Muscle of arm (tissue), 12 donors: ENCODE results near the gene CGNL1. TPM values are rescaled to one million over a fixed set of nuclear protein-coding genes. Genes with fewer than 3 reads are reported as not detected.

Experiments used
- DNase-seq: peaks from one replicate; pipeline ENCODE4 v3.0.0-alpha.2; 2013
- polyA plus RNA-seq, 12 donors: library from polyadenylated mRNA; unstranded; fragments of 120-200 nt; gene quantifications; one replicate each; pipeline ENCODE4 v1.2.1, GENCODE V29; 2013; ENCODE audit not compliant: insufficient read length in 12 of 12

The CGNL1 gene
- polyA plus RNA-seq, 12 donors = 7.2 to 20.3 (median 8.8) TPM; not detected in 1

DNA sequence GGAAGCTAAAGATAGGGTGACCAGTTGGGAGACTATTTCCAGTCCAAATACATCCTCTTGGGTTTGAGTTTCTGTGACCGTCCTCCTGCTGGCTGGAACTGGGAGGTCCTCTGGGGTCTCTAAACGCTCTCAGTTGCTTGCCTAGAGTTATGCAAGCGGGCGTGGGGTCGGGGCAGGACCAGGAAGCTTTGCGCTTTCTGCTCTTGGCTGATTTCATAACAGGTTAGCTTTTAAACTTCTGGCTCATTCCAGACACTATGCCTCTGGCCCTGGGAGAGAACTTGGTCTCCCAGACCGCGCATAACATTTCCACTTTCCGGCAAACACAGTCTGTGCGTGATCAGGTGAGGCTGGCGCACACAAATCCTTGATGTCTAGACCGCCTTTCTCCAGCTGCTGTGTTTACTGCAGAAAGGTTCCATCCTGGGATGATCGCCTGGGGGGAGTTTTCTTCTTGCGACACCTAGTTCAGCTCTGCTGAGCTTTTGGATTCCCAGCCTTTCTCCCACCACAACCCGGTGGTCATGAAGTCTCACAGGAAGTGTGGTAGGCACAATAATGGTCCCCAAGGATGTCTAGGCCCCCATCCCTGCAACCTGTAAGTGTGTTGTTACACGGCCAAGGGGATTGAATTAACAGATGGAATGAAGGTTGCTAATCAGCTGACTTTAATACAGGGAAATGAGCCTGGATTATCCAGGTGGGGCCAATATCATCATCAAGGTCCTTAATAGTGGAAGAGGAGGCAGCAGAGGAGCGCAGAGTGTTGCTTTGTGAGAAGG, 23.6 kb upstream of the CGNL1 start:
- DNase-seq = no peak

GRCh38 chr15:57353317-57353804, 22.9 kb upstream of the CGNL1 start:
- DNase-seq = no peak

GRCh38 chr15:57354436-57355123, 21.7 kb upstream of the CGNL1 start:
- no peak for DNase-seq

- DNase-seq = no peak
These were observed 21.0 kb upstream of the CGNL1 start for GRCh38 chr15:57355259-57355658.

GRCh38 chr15:57356178-57356577, 20.1 kb upstream of the CGNL1 start:
- no peak for DNase-seq

GRCh38 chr15:57356636-57357035, 19.7 kb upstream of the CGNL1 start:
- no peak for DNase-seq

DNA sequence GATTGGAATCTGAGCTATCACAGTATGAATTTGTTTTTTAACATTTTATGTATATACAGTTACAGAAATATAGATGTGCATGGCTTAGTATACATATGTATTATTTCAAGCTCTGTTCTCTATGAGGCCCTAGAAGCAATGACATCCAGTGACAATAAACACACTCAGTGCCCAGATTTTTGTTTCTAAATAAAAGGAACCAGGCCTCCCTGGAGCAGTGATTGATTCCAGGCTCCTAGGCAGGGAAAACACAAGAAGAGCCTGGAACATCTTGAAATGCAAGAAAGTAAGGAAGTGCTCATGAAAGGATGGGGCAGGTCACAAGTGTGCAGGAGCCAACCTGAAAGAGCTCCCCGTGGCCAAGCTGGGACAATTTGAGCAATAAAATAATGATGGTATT, 18.5 kb upstream of the CGNL1 start:
- no peak for DNase-seq

DNA sequence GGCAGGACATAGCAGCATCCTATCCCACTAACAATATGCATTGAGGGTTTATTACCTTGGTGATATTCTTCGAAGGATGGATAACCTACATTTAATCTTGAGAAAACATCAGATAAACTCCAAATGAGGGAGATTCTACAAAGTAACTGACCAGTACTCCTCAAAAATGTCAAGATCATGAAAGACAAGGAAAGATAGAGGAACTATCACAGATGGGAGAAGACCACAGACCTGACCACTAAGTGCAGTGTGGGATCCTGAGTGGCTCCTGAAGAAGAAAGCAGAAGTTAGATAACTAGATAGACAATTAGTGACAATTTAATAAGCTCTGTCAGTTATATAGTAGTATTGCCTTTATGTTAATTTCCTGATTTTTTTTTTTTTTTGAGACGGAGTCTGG, 17.7 kb upstream of the CGNL1 start:
- no peak for DNase-seq

- no peak for DNase-seq
These were observed 12.6 kb upstream of the CGNL1 start for GRCh38 chr15:57363661-57364060.

DNA sequence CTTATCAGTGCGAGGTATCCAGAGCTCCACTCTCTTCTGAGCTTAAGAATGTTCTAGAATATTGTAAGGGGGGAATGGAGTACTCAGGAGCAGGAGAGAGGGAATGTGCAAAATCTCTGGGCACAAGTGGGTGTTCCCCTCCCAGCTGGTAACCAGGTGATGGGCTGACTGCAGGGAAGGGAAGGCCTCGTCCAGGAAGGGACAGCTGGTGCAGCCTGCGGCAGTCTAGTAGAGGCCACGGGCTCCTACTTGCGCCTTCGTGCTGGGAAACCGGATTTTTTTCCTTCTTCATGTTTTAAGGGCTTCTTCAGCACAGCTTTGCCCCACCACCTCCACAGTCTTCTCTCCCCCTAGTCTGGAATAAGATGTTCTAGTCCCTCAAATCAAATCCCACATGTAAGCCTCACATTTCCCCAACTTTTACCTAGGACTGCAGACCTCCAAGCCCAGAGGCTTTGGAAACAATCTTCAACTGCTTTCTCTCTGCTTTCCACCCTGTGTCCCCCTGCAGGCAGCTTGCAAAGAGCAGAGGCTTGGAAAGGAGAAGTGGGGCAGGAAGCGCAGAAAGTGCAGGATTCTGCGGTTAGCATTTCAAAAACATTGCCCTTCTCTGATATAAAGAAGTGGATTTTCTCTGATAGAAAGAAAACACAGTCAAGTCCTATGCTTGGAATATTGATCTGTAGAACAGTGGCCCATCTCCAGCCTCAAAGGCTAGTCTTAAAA, 11.9 kb upstream of the CGNL1 start:
- no peak for DNase-seq

DNA sequence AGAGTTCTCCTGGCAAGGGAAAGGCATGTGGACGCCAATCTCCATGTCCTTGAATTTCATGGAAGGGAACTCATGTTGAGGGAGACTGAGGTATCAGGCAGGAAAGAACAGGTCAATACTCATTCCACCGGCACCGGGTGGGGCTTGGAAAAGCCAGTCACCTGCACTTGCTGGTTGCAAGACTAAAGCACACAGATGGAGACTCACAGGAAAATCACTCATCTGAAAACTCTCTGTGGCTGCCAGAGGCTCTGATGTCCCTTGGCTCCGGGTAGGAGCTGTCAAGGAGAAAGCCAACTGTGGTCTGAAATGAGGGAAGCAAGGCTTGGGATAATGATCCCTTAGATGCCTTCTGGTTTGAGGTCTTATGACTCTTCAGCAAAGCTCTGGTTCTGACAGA, 8.7 kb upstream of the CGNL1 start:
- DNase-seq = no peak

DNA sequence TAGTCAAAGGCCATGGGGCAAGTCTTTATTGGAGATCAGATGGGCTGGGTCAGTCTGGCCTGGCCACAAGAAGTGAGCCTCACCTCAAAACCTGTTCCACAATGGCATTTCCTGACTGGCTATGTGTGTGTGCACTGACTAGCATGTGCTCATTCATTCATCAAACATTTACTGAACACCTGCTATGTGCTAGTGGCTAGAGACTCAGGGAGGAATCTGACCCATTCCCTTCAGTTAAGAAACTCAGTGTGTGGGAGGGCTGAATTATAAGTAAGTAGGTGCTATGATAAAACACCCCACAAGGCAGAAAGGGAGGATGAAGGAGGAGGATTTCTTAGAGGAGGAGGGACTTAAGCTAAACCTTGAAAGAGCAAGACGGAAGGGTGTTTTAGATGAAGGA, 5.4 kb upstream of the CGNL1 start:
- no peak for DNase-seq

- DNase-seq = no peak
These were observed 2.9 kb upstream of the CGNL1 start for GRCh38 chr15:57373251-57373881.

GRCh38 chr15:57373882-57374276, 2.4 kb upstream of the CGNL1 start:
- no peak for DNase-seq

DNA sequence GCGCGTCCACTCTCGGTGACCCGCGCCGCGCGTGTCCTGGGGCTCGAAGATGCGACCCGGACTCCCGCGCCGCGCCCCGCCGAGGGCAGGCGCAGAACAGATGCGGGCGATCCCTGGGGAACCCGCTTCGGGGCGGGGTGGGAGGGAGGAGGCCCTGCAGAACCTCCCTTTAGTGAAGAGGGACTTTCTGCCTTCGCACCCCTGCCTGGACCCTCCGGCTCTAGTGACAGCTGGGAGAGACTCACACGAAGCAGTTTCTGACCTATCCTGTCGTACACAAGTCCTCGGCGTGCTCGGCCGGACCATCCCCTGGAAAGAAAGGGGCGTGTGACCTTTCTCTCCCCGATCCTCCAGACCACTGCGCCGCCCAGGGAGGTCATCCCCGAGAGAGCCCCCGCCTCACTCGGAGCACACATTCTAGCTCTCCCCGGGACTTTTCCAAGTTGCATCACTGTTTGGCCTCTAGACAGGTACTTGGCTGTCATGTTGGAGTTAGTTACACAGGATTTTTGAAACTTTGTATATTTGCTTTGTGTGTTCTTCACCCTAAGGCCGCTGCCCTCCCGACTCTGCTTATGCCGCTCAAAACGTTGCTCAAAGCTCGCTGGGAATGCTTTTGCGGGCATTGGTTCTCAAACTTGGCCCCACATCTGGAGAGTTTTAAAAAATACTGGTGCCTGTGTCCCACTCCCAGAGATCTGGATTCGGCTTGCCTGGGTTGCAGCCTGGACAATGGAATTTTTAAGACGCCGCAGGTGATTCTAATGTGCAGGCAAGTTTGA, 582 bp downstream of the CGNL1 start:
- DNase-seq = peak; percentile 33

GRCh38 chr15:57377478-57377847, 1.2 kb downstream of the CGNL1 start:
- no peak for DNase-seq

- no peak for DNase-seq
These were observed 3.2 kb downstream of the CGNL1 start for GRCh38 chr15:57379487-57379886.

DNA sequence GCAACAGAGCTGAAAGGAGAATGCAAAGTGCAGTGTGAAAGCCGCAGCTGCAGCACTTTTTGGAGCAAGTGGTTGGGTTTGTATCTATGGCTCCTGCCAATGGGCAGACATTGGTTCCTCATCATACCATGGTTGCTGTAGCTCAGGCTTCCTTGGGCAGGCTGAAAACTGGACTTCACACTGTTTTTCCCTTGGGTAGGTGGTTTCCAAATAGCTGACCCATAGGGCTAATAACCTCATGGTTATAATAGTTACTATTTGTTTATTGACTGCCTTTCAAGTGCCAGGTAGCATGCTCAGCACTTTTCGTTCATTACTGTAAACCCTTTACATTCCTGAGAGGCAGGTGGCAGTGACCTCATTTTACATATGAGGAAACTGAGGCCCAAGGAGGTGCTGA, 4.5 kb downstream of the CGNL1 start:
- no peak for DNase-seq

GRCh38 chr15:57382215-57382614, 5.9 kb downstream of the CGNL1 start:
- DNase-seq = no peak

GRCh38 chr15:57382969-57383368, 6.7 kb downstream of the CGNL1 start:
- DNase-seq = no peak

DNA sequence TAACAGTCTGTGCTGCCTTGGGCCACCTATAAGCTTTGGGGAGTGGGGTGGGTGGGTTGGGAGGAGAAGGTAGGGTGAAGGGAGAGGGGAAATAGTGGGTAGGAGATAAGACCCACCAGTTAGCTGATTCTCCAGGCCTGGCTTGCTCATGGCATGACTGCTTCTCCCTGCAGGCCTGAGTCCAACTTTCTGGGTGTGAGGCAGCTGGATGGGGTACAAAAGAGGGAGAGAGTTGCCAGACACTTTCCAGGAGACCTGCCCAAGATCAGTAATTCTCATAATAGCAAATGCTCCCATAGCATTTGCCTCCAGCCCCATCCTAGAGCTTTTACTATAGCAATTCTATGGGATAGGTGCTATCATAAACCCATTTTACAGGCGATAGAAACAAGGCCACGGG, 7.7 kb downstream of the CGNL1 start:
- DNase-seq = peak; percentile 32
